Thoracic aorta (tissue), 2 donors: ENCODE measurements around the gene TSKU. TPM values are rescaled to one million over a fixed set of nuclear protein-coding genes. Genes with fewer than 3 reads are reported as not detected.

Experiments used
- ATAC-seq: fragments of 150-250 bp; one replicate; pipeline ENCODE4 v1.8.0; 2017; ENCODE audit warnings: low read depth; ENCODE audit not compliant: insufficient number of reproducible peaks, low FRiP score
- DNase-seq: peaks from one replicate; pipeline ENCODE4 v3.0.0-alpha.2; 2020; ENCODE audit warnings: low spot score
- H3K27ac ChIP-seq, 2 donors: fragments of 200-600 bp; sonication (generic); 1 replicate in 1 of 2; 2 replicates in 1 of 2; pipeline ENCODE4 v1.5.1; 2016; ENCODE audit warnings: mild to moderate bottlenecking in 2 of 2, moderate library complexity in 2 of 2
- H3K27me3 ChIP-seq: fragments of 200-600 bp; sonication (generic); replicated peaks from 2 replicates; pipeline ENCODE4 v1.6.0; 2016; ENCODE audit warnings: mild to moderate bottlenecking; ENCODE audit not compliant: insufficient read depth
- H3K36me3 ChIP-seq: fragments of 200-600 bp; sonication (generic); one replicate; pipeline ENCODE4 v1.5.1; 2016
- H3K4me1 ChIP-seq, 2 donors: fragments of 200-600 bp; sonication (generic); 1 replicate in 1 of 2; 2 replicates in 1 of 2; pipeline versions ENCODE4 v1.5.1 to v1.6.0; 2016; ENCODE audit warnings: low read depth in 2 of 2, mild to moderate bottlenecking in 1 of 2; ENCODE audit not compliant: control insufficient read depth in 1 of 2
- H3K4me3 ChIP-seq: fragments of 200-600 bp; sonication (generic); 2 replicates; pipeline ENCODE4 v1.5.1; 2016; ENCODE audit warnings: mild to moderate bottlenecking
- H3K9me3 ChIP-seq: fragments of 200-600 bp; sonication (generic); 2 replicates; pipeline ENCODE4 v1.5.1; 2016
- total RNA-seq, 2 donors: library from RNA; depleted of rRNA; stranded (reverse); fragments of >200 nt; gene quantifications; one replicate each; pipeline versions ENCODE4 v1.1.0 to v1.2.3, GENCODE V29; 2016
- TF ChIP-seq, protein P1 (sequence below): fragments of 200-600 bp; sonication (generic); IDR thresholded peaks from one replicate; pipeline ENCODE4 v1.5.1; 2019; ENCODE audit warnings: antibody characterized with exemption

Gene TSKU
- total RNA-seq, 2 donors from 2014 or later: 42.2 to 100 TPM

GRCh38 chr11:76841923-76842452, 58.8 kb downstream of the TSKU start:
- TF ChIP-seq, protein P1, sequence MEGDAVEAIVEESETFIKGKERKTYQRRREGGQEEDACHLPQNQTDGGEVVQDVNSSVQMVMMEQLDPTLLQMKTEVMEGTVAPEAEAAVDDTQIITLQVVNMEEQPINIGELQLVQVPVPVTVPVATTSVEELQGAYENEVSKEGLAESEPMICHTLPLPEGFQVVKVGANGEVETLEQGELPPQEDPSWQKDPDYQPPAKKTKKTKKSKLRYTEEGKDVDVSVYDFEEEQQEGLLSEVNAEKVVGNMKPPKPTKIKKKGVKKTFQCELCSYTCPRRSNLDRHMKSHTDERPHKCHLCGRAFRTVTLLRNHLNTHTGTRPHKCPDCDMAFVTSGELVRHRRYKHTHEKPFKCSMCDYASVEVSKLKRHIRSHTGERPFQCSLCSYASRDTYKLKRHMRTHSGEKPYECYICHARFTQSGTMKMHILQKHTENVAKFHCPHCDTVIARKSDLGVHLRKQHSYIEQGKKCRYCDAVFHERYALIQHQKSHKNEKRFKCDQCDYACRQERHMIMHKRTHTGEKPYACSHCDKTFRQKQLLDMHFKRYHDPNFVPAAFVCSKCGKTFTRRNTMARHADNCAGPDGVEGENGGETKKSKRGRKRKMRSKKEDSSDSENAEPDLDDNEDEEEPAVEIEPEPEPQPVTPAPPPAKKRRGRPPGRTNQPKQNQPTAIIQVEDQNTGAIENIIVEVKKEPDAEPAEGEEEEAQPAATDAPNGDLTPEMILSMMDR: no peak
- Histone ChIP-seq H3K4me3 (no peak overlapping the region), H3K9me3 (no peaks in the 10 kb centered on the region), H3K4me1 (no peaks in the 10 kb centered on the region), H3K36me3 (no peaks in the 10 kb centered on the region), H3K27ac (no peak overlapping the region), H3K27me3 (no peaks in the 10 kb centered on the region)
- ATAC-seq: no peak
- DNase-seq: no peak

GRCh38 chr11:76843907-76844306, 60.8 kb downstream of the TSKU start:
- no peak overlapping the region for H3K27ac ChIP-seq
- H3K36me3 ChIP-seq: no peaks in the 10 kb centered on the region
- H3K4me1 ChIP-seq: no peaks in the 10 kb centered on the region
- TF ChIP-seq, protein P1: no peak
- ATAC-seq: no peak
- H3K9me3 ChIP-seq: no peaks in the 10 kb centered on the region
- no peak overlapping the region for H3K4me3 ChIP-seq
- H3K27me3 ChIP-seq: no peaks in the 10 kb centered on the region
- no peak for DNase-seq

DNA sequence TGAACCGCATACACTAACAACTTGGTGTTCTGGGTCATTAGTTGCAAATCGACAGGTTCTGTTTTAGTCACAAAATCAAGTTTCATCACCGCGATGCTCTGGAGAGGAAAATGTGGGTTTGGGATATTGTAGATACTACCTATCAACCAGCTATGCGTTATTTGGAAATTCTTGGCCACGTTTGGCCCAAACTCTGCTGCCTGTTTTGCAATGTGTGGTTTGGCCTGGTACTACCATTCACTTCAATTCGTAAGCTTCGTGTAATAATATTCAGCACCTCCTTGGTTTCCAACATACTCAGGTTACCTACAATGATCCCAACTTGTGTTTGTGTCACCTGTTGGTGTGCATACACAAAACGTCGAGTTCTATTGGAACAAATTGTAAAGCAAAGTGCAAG, 61.4 kb downstream of the TSKU start:
- Histone ChIP-seq H3K4me1 (no peaks in the 10 kb centered on the region), H3K9me3 (no peaks in the 10 kb centered on the region), H3K27ac (no peak overlapping the region), H3K27me3 (no peaks in the 10 kb centered on the region), H3K4me3 (no peak overlapping the region), H3K36me3 (no peaks in the 10 kb centered on the region)
- no peak for ATAC-seq
- TF ChIP-seq, protein P1: no peak
- no peak for DNase-seq

DNA sequence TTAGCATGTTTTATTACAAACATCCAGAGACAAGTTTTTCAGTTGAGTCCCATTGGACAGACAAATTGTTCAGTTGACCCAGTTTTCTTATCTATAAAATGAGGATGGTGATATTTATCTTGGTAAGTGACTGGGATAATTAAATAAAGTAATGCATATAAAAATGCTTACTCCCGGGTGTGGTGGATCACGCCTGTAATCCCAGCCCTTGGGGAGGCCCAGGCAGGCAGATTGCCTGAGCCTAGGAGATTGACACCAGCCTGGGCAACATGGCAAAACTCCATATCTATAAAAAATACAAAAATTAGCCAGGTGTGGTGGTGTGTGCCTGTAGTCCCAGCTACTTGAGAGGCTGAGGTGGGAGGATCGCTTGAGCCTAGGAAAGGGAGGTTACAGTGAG, 61.9 kb downstream of the TSKU start:
- DNase-seq: no peak
- TF ChIP-seq, protein P1: no peak
- peaks cover 0 to 1% of the 10 kb centered on the region in 2 donors for H3K4me1 ChIP-seq
- no peaks in the 10 kb centered on the region for H3K9me3 ChIP-seq
- no peaks in the 10 kb centered on the region for H3K36me3 ChIP-seq
- ATAC-seq: no peak
- no peak overlapping the region for H3K4me3 ChIP-seq
- no peak overlapping the region for H3K27ac ChIP-seq
- H3K27me3 ChIP-seq: no peaks in the 10 kb centered on the region

- TF ChIP-seq, protein P1: no peak
- Histone ChIP-seq H3K27ac (no peak overlapping the region), H3K4me1 (peaks cover 3 to 14% of the 10 kb centered on the region in 2 donors), H3K36me3 (no peaks in the 10 kb centered on the region), H3K4me3 (no peak overlapping the region), H3K9me3 (no peaks in the 10 kb centered on the region), H3K27me3 (no peaks in the 10 kb centered on the region)
- ATAC-seq (no peak), DNase-seq (no peak)
These were observed 63.3 kb downstream of the TSKU start for GRCh38 chr11:76846441-76846840.

Other genes starting within 250 kb of the TSKU start
- gene LRRC32, start 112.6 kb upstream of the TSKU start, total RNA-seq: 100 to 1,000 TPM; 133 to 214 TPM
- gene ACER3, start 77.6 kb downstream of the TSKU start, total RNA-seq: 10 to 100 TPM in 1 of 2 donors, 1 to 10 TPM in 1; 7.0 to 24.7 TPM